ENCODE data around the gene ZNF37A.
"Not testable (repeated sequence)": the region's sequence is repeated elsewhere in the genome, so short reads cannot be mapped to it uniquely, and the experiment has no call there.

The ZNF37A gene

GRCh38 chr10:38146579-38147333 is 52.6 kb downstream of the ZNF37A start:
- DNase-seq (ENCODE audit: low read depth, low spot score): no peak
- H3K4me3 ChIP-seq (ENCODE audit: low read depth, low read length): no peak overlapping the region
- in situ Hi-C loops (cut with HindIII; ENCODE audit: low sequenced_read_pairs): no loop called here
- no peak for TF ChIP-seq CTCF (IDR thresholded peaks at IDR 0.05; ENCODE audit: low read depth, low read length)

- in situ Hi-C loops (cut with HindIII; ENCODE audit: low sequenced_read_pairs): no loop called here
- no peak for DNase-seq (ENCODE audit: low read depth, low spot score)
- H3K4me3 ChIP-seq (ENCODE audit: low read depth, low read length): no peak overlapping the region
- no peak for TF ChIP-seq CTCF (IDR thresholded peaks at IDR 0.05; ENCODE audit: low read depth, low read length)
These were observed 53.5 kb downstream of the ZNF37A start for GRCh38 chr10:38147686-38148085.

- DNase-seq (ENCODE audit: low read depth, low spot score); in situ Hi-C loops (cut with HindIII; ENCODE audit: low sequenced_read_pairs); H3K4me3 ChIP-seq (ENCODE audit: low read depth, low read length): not testable (repeated sequence)
These were observed 56.8 kb downstream of the ZNF37A start for GRCh38 chr10:38150891-38151463.

- no peak overlapping the region for H3K4me3 ChIP-seq (ENCODE audit: low read depth, low read length)
- in situ Hi-C loops (cut with HindIII; ENCODE audit: low sequenced_read_pairs): no loop called here
- TF ChIP-seq CTCF (IDR thresholded peaks at IDR 0.05; ENCODE audit: low read depth, low read length): no peak
- DNase-seq (ENCODE audit: low read depth, low spot score): no peak
These were observed 62.5 kb downstream of the ZNF37A start for GRCh38 chr10:38156416-38157269.

- in situ Hi-C loops (cut with HindIII; ENCODE audit: low sequenced_read_pairs): no loop called here
- TF ChIP-seq CTCF (IDR thresholded peaks at IDR 0.05; ENCODE audit: low read depth, low read length): no peak
- DNase-seq (ENCODE audit: low read depth, low spot score): no peak
- no peak overlapping the region for H3K4me3 ChIP-seq (ENCODE audit: low read depth, low read length)
These were observed 63.1 kb downstream of the ZNF37A start for GRCh38 chr10:38157270-38157685.

GRCh38 chr10:38159004-38159403 is 64.9 kb downstream of the ZNF37A start:
- DNase-seq (ENCODE audit: low read depth, low spot score): no peak
- no peak overlapping the region for H3K4me3 ChIP-seq (ENCODE audit: low read depth, low read length)
- no peak for TF ChIP-seq CTCF (IDR thresholded peaks at IDR 0.05; ENCODE audit: low read depth, low read length)
- in situ Hi-C loops (cut with HindIII; ENCODE audit: low sequenced_read_pairs): no loop called here
